ENCODE results near the gene ACTMAP. TPM values are rescaled to one million over a fixed set of nuclear protein-coding genes. Genes with fewer than 3 reads are reported as not detected.
"Not testable (repeated sequence)": the region's sequence is repeated elsewhere in the genome, so short reads cannot be mapped to it uniquely, and the experiment has no call there.

ACTMAP gene
- total RNA-seq, 4 donors from 2014 or later: 4.2 to 14.6 (median 6.2) TPM

DNA sequence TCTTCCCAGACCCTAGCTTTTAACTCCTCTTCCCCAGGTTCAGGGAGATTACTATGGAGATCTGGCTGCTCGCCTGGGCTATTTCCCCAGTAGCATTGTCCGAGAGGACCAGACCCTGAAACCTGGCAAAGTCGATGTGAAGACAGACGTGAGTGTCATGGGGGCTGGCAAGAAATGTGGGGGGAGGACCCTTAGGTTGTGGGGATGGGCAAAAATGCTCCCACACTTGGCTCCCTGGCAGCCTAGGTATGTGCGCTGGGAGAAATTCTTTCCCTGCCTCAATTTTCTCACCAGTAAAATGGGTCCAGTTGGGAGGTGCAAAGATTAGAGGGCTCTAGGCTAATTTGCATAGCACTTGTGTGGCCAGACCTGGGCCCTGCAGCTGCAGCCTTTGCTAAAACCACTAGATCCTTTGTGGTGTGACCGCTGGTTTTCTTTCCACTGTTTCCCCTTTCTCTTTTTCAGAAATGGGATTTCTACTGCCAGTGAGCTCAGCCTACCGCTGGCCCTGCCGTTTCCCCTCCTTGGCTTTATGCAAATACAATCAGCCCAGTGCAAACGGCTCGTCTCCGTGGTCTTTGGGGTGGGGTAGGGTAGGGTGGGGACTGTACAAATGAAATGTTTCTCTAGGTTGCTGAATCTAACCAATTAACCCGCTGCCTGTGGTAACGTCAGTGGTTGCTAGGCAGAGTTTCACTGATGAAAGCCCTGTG is 26.8 kb upstream of the ACTMAP start:
- in situ Hi-C loops (cut with MboI; ENCODE audit: low sequenced_read_pairs in 4 of 4) (no loop called here), intact Hi-C loops (cut with DNase I; ENCODE audit: low total_unique reads) (no loop called here)
- peak; percentile 83 to 86 for DNase-seq
- H3K4me3 ChIP-seq: peak overlapping the region; percentile 73 to 93 (median 84)
- peak overlapping the region; percentile 93 to 99 (median 98) for H3K27ac ChIP-seq
- no peaks in the 10 kb centered on the region for H3K9me3 ChIP-seq
- ATAC-seq: peak; percentile 85 to 87
- H3K4me1 ChIP-seq: peaks cover 7 to 14% of the 10 kb centered on the region in 2 donors
- no peaks in the 10 kb centered on the region for H3K36me3 ChIP-seq
- no peak for TF ChIP-seq POLR2A (IDR thresholded peaks at IDR 0.05)
- TF ChIP-seq, protein P1, sequence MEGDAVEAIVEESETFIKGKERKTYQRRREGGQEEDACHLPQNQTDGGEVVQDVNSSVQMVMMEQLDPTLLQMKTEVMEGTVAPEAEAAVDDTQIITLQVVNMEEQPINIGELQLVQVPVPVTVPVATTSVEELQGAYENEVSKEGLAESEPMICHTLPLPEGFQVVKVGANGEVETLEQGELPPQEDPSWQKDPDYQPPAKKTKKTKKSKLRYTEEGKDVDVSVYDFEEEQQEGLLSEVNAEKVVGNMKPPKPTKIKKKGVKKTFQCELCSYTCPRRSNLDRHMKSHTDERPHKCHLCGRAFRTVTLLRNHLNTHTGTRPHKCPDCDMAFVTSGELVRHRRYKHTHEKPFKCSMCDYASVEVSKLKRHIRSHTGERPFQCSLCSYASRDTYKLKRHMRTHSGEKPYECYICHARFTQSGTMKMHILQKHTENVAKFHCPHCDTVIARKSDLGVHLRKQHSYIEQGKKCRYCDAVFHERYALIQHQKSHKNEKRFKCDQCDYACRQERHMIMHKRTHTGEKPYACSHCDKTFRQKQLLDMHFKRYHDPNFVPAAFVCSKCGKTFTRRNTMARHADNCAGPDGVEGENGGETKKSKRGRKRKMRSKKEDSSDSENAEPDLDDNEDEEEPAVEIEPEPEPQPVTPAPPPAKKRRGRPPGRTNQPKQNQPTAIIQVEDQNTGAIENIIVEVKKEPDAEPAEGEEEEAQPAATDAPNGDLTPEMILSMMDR (IDR thresholded peaks at IDR 0.05 in 4 of 5, conservative IDR thresholded peaks at IDR 0.05 in 1 of 5): no peak
- H3K27me3 ChIP-seq: no peaks in the 10 kb centered on the region

- no peak for TF ChIP-seq POLR2A (IDR thresholded peaks at IDR 0.05)
- TF ChIP-seq, protein P1 (IDR thresholded peaks at IDR 0.05 in 4 of 5, conservative IDR thresholded peaks at IDR 0.05 in 1 of 5): no peak
- no peaks in the 10 kb centered on the region for H3K27me3 ChIP-seq
- ATAC-seq (no peak), DNase-seq (no peak)
- no peak overlapping the region for H3K4me3 ChIP-seq
- no peaks in the 10 kb centered on the region for H3K9me3 ChIP-seq
- H3K27ac ChIP-seq: peak overlapping the region in 3 of 4 donors; percentile 93 to 99 (median 97)
- intact Hi-C loops (cut with DNase I; ENCODE audit: low total_unique reads): no loop called here
- H3K4me1 ChIP-seq: peaks cover 7 to 14% of the 10 kb centered on the region in 2 donors
- in situ Hi-C loops (cut with MboI; ENCODE audit: low sequenced_read_pairs in 4 of 4): no loop called here
- no peaks in the 10 kb centered on the region for H3K36me3 ChIP-seq
Measured at GRCh38 chr19:40776364-40776763, 26.1 kb upstream of the ACTMAP start.

DNA sequence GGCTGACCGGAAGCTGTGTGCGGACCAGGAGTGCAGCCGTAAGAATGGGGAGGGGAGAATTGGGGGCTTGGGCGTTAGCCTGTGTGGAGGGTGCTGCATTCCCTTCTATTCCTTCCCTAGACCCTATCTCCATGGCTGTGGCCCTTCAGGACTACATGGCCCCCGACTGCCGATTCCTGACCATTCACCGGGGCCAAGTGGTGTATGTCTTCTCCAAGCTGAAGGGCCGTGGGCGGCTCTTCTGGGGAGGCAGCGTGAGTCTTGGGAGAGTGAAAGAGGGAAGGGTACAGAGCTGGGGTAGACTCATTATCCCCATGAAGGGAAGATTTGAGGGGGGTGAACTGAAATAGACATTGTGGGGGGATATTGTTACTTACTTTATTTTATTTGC is 25.4 kb upstream of the ACTMAP start:
- no peaks in the 10 kb centered on the region for H3K36me3 ChIP-seq
- H3K27me3 ChIP-seq: no peaks in the 10 kb centered on the region
- intact Hi-C loops (cut with DNase I; ENCODE audit: low total_unique reads): no loop called here
- ATAC-seq (no peak), DNase-seq (no peak)
- H3K27ac ChIP-seq: no peak overlapping the region
- H3K9me3 ChIP-seq: no peaks in the 10 kb centered on the region
- no peak overlapping the region for H3K4me3 ChIP-seq
- in situ Hi-C loops (cut with MboI; ENCODE audit: low sequenced_read_pairs in 4 of 4): no loop called here
- TF ChIP-seq, protein P1 (IDR thresholded peaks at IDR 0.05 in 4 of 5, conservative IDR thresholded peaks at IDR 0.05 in 1 of 5): no peak
- no peak for TF ChIP-seq POLR2A (IDR thresholded peaks at IDR 0.05)
- peaks cover 7 to 14% of the 10 kb centered on the region in 2 donors for H3K4me1 ChIP-seq

DNA sequence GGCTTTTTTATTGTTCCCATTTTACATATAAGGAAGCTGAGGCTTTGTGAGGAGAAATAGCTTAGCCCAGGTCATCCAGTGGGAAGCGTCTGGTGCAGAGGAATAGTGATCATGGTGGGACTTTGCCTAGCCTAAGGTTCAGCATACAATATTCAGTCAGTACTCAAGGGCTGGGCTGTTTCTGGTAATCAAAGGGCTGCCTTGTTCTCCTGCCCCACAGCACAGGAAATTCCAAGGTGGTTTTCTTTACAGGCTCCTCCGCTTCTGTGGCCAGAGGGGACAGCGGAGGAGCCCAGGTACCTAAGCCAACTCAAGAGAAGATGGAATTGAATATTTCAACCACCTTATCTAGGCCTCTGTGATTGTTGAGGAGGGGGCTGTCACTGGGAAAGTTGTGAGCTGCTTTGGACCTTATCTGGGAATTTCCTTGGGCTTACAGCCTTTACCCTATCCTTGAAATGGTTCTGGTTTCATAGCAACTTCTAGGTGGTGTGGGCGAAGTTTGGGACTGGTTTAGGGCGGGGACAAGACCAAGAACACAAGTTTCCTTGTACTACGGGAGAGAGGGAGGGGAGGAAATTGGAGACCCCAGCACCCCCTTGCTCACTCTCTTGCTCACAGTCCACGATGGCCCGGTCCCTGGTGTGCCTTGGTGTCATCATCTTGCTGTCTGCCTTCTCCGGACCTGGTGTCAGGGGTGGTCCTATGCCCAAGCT is 24.8 kb upstream of the ACTMAP start, which contains the start of gene MIA:
Gene MIA, plus strand, starts transcription at position 606 of the 716 bp plus-strand sequence. Its CDS starts 22 bp downstream, at position 628.
- no peaks in the 10 kb centered on the region for H3K27me3 ChIP-seq
- in situ Hi-C loops (cut with MboI; ENCODE audit: low sequenced_read_pairs in 4 of 4) (no loop called here), intact Hi-C loops (cut with DNase I; ENCODE audit: low total_unique reads) (no loop called here)
- no peaks in the 10 kb centered on the region for H3K9me3 ChIP-seq
- no peaks in the 10 kb centered on the region for H3K36me3 ChIP-seq
- H3K27ac ChIP-seq: no peak within 1 kb of the TSS
- ATAC-seq: no peak
- no peak within 1 kb of the TSS for H3K4me3 ChIP-seq
- no peak for TF ChIP-seq POLR2A (IDR thresholded peaks at IDR 0.05)
- TF ChIP-seq, protein P1 (IDR thresholded peaks at IDR 0.05 in 4 of 5, conservative IDR thresholded peaks at IDR 0.05 in 1 of 5): no peak
- no peak for DNase-seq
- peaks cover 7 to 14% of the 10 kb centered on the region in 2 donors for H3K4me1 ChIP-seq

- intact Hi-C loops (cut with DNase I; ENCODE audit: low total_unique reads); H3K4me3 ChIP-seq; H3K36me3 ChIP-seq; H3K9me3 ChIP-seq; in situ Hi-C loops (cut with MboI; ENCODE audit: low sequenced_read_pairs in 4 of 4); DNase-seq; ATAC-seq; H3K4me1 ChIP-seq; H3K27ac ChIP-seq; H3K27me3 ChIP-seq: not testable (repeated sequence)
Measured at GRCh38 chr19:40771101-40771862, 21.0 kb upstream of the ACTMAP start.

Measured in gastrocnemius medialis (tissue), 4 donors.